Hematopoietic multipotent progenitor cell treated with erythropoietin and hydrocortisone succinate and interleukin-3 and kit ligand, for 4 days (in vitro differentiated cells): ENCODE results near the gene IRF5.

Experiments used
- DNase-seq: peaks from one replicate; pipeline ENCODE4 v3.0.0-alpha.2; 2015

The IRF5 gene

GRCh38 chr7:128937647-128938543 is at the start of gene IRF5:
TSS of gene IRF5 (plus strand) at chr7:128937927. CDS start at chr7:128942082, 4,155 bp downstream.
- DNase-seq = peak; percentile 71

- DNase-seq = no peak
Measured at GRCh38 chr7:128888039-128888755, 49.5 kb upstream of the IRF5 start.

- DNase-seq = no peak
Measured at GRCh38 chr7:128888756-128889095, 49.0 kb upstream of the IRF5 start.

GRCh38 chr7:128889121-128889520 is 48.6 kb upstream of the IRF5 start:
- no peak for DNase-seq

GRCh38 chr7:128890306-128891109 is 47.2 kb upstream of the IRF5 start:
- peak; percentile 34 for DNase-seq

- DNase-seq = no peak
Measured at GRCh38 chr7:128891110-128891941, 46.4 kb upstream of the IRF5 start.

- DNase-seq = no peak
Measured at GRCh38 chr7:128891942-128892269, 45.8 kb upstream of the IRF5 start.

- no peak for DNase-seq
Measured at GRCh38 chr7:128892521-128893250, 45.0 kb upstream of the IRF5 start.

- no peak for DNase-seq
Measured at GRCh38 chr7:128893251-128894100, 44.3 kb upstream of the IRF5 start.

GRCh38 chr7:128894101-128894440 is 43.7 kb upstream of the IRF5 start:
- DNase-seq = no peak

- no peak for DNase-seq
Measured at GRCh38 chr7:128895320-128895719, 42.4 kb upstream of the IRF5 start.

- no peak for DNase-seq
Measured at GRCh38 chr7:128899392-128899791, 38.3 kb upstream of the IRF5 start.

GRCh38 chr7:128900237-128900636 is 37.5 kb upstream of the IRF5 start:
- DNase-seq = no peak

GRCh38 chr7:128902761-128903585 is 34.8 kb upstream of the IRF5 start:
- DNase-seq = no peak

- DNase-seq = no peak
Measured at GRCh38 chr7:128903621-128904361, 33.9 kb upstream of the IRF5 start.

GRCh38 chr7:128904381-128905197 is 33.1 kb upstream of the IRF5 start:
- DNase-seq = peak; percentile 86

GRCh38 chr7:128906001-128906765 is 31.5 kb upstream of the IRF5 start:
- DNase-seq = no peak
